ENCODE results near the gene CPN2.

Gene CPN2

GRCh38 chr3:194381460-194381875 is 30.3 kb upstream of the CPN2 start:
- no peaks in the 10 kb centered on the region for H4K20me1 ChIP-seq (ENCODE audit: insufficient read depth)
- H3K36me3 ChIP-seq (ENCODE audit: insufficient read depth): no peaks in the 10 kb centered on the region
- H3K9ac ChIP-seq: no peak overlapping the region
- no peak overlapping the region for H2AFZ ChIP-seq (ENCODE audit: low read depth)
- no peaks in the 10 kb centered on the region for H3K4me1 ChIP-seq (ENCODE audit: low read depth, poor library complexity, severe bottlenecking)
- no peak overlapping the region for H3K27ac ChIP-seq
- H3K4me2 ChIP-seq: no peak overlapping the region
- H3K4me3 ChIP-seq (IDR thresholded peaks at IDR 0.05; ENCODE audit: insufficient read depth, low read depth, low read length): no peak overlapping the region
- TF ChIP-seq CTCF (conservative IDR thresholded peaks at IDR 0.05; ENCODE audit: low read depth, low read length): no peak
- H3K79me2 ChIP-seq (ENCODE audit: insufficient read depth, low read depth): no peaks in the 10 kb centered on the region
- H3K27me3 ChIP-seq (ENCODE audit: insufficient read depth, low read depth): no peaks in the 10 kb centered on the region

GRCh38 chr3:194380326-194380725 is 29.2 kb upstream of the CPN2 start:
- Histone ChIP-seq H3K27ac (no peak overlapping the region), H3K4me3 (IDR thresholded peaks at IDR 0.05; ENCODE audit: insufficient read depth, low read depth, low read length) (no peak overlapping the region), H3K9ac (no peak overlapping the region), H2AFZ (ENCODE audit: low read depth) (no peak overlapping the region), H3K4me1 (ENCODE audit: low read depth, poor library complexity, severe bottlenecking) (no peaks in the 10 kb centered on the region), H3K36me3 (ENCODE audit: insufficient read depth) (no peaks in the 10 kb centered on the region), H3K4me2 (no peak overlapping the region), H3K79me2 (ENCODE audit: insufficient read depth, low read depth) (no peaks in the 10 kb centered on the region), H3K27me3 (ENCODE audit: insufficient read depth, low read depth) (no peaks in the 10 kb centered on the region), H4K20me1 (ENCODE audit: insufficient read depth) (no peaks in the 10 kb centered on the region)
- no peak for TF ChIP-seq CTCF (conservative IDR thresholded peaks at IDR 0.05; ENCODE audit: low read depth, low read length)

GRCh38 chr3:194379651-194380050 is 28.5 kb upstream of the CPN2 start:
- Histone ChIP-seq H3K79me2 (ENCODE audit: insufficient read depth, low read depth) (no peaks in the 10 kb centered on the region), H3K4me1 (ENCODE audit: low read depth, poor library complexity, severe bottlenecking) (no peaks in the 10 kb centered on the region), H3K4me3 (IDR thresholded peaks at IDR 0.05; ENCODE audit: insufficient read depth, low read depth, low read length) (no peak overlapping the region), H3K27ac (no peak overlapping the region), H3K36me3 (ENCODE audit: insufficient read depth) (no peaks in the 10 kb centered on the region), H3K27me3 (ENCODE audit: insufficient read depth, low read depth) (no peaks in the 10 kb centered on the region), H3K9ac (no peak overlapping the region), H4K20me1 (ENCODE audit: insufficient read depth) (no peaks in the 10 kb centered on the region), H3K4me2 (no peak overlapping the region), H2AFZ (ENCODE audit: low read depth) (no peak overlapping the region)
- no peak for TF ChIP-seq CTCF (conservative IDR thresholded peaks at IDR 0.05; ENCODE audit: low read depth, low read length)

GRCh38 chr3:194379231-194379630 is 28.1 kb upstream of the CPN2 start:
- no peak overlapping the region for H3K4me2 ChIP-seq
- H2AFZ ChIP-seq (ENCODE audit: low read depth): no peak overlapping the region
- H3K27me3 ChIP-seq (ENCODE audit: insufficient read depth, low read depth): no peaks in the 10 kb centered on the region
- no peaks in the 10 kb centered on the region for H3K36me3 ChIP-seq (ENCODE audit: insufficient read depth)
- H3K79me2 ChIP-seq (ENCODE audit: insufficient read depth, low read depth): no peaks in the 10 kb centered on the region
- TF ChIP-seq CTCF (conservative IDR thresholded peaks at IDR 0.05; ENCODE audit: low read depth, low read length): no peak
- H3K4me3 ChIP-seq (IDR thresholded peaks at IDR 0.05; ENCODE audit: insufficient read depth, low read depth, low read length): no peak overlapping the region
- no peak overlapping the region for H3K27ac ChIP-seq
- H3K4me1 ChIP-seq (ENCODE audit: low read depth, poor library complexity, severe bottlenecking): no peaks in the 10 kb centered on the region
- H3K9ac ChIP-seq: no peak overlapping the region
- H4K20me1 ChIP-seq (ENCODE audit: insufficient read depth): no peaks in the 10 kb centered on the region
